Upper lobe of left lung (tissue), 4 donors: Measurements from ENCODE around the gene RRAS2.

ENCODE experiments used
- POLR2A ChIP-seq, 4 donors: fragments of 450-650 bp; IDR thresholded peaks; one replicate each; pipeline ENCODE4 v1.5.1; 2016 to 2017; ENCODE audit warnings: antibody characterized with exemption in 4 of 4, mild to moderate bottlenecking in 2 of 4
- POLR2AphosphoS5 ChIP-seq, 2 donors: sonication (generic); formaldehyde crosslinking; IDR thresholded peaks; one replicate each; pipeline ENCODE4 v1.5.1; 2017; ENCODE audit warnings: antibody characterized with exemption in 2 of 2
- TF ChIP-seq, protein P1 (sequence below), 6 experiments: fragments of 450-650 bp in 4 of 6; fragments of 200-600 bp in 2 of 6; sonication (generic) in 2 of 6; IDR thresholded peaks; one replicate each; pipeline ENCODE4 v1.5.1; 2016 to 2019; ENCODE audit warnings: antibody characterized with exemption in 6 of 6

DNA sequence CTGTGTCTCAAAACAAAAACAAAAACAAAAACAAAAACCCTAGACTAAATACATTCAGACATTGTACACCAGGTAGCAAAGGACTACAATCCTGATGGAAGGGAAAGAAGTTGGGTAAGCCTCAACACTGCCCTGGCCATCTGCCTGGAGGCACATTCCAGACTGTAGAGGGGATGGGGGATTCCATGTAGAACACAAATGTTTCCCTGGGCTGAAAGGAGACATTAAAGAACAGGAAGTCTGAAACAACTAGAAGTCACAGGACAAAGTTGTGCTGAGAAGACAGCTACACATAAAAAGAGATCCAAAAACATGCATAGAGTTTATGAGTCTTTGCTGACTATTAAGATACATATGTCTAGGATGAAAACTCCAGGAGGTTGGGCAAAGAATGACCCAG lies 83.9 kb downstream of the RRAS2 start:
- TF ChIP-seq POLR2AphosphoS5 (IDR thresholded peaks at IDR 0.05) (no peak), POLR2A (IDR thresholded peaks at IDR 0.05) (no peak)
- TF ChIP-seq, protein P1, sequence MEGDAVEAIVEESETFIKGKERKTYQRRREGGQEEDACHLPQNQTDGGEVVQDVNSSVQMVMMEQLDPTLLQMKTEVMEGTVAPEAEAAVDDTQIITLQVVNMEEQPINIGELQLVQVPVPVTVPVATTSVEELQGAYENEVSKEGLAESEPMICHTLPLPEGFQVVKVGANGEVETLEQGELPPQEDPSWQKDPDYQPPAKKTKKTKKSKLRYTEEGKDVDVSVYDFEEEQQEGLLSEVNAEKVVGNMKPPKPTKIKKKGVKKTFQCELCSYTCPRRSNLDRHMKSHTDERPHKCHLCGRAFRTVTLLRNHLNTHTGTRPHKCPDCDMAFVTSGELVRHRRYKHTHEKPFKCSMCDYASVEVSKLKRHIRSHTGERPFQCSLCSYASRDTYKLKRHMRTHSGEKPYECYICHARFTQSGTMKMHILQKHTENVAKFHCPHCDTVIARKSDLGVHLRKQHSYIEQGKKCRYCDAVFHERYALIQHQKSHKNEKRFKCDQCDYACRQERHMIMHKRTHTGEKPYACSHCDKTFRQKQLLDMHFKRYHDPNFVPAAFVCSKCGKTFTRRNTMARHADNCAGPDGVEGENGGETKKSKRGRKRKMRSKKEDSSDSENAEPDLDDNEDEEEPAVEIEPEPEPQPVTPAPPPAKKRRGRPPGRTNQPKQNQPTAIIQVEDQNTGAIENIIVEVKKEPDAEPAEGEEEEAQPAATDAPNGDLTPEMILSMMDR (IDR thresholded peaks at IDR 0.05) = no peak
